K562 (cell line): ENCODE results near the gene EMD. TPM values are rescaled to one million over a fixed set of nuclear protein-coding genes. Genes with fewer than 3 reads are reported as not detected.

Experiments
- CBFA2T3 ChIP-seq: fragments of 450-650 bp; IDR thresholded peaks from 2 replicates; pipeline ENCODE4 v1.6.1; 2017
- CREB1 ChIP-seq, 2 experiments: sonication (generic) in 1 of 2; formaldehyde crosslinking in 1 of 2; IDR thresholded peaks; 2 replicates each; pipeline versions ENCODE4 v1.6.1 to v1.8.0; 2012 to 2022; ENCODE audit warnings: inconsistent platforms in 1 of 2, mild to moderate bottlenecking in 1 of 2, missing genetic modification reagents in 1 of 2, moderate library complexity in 1 of 2
- EGR1 ChIP-seq: fragments of 450-650 bp; conservative IDR thresholded peaks from 2 replicates; pipeline ENCODE4 v1.6.1; 2017; ENCODE audit warnings: mild to moderate bottlenecking
- ELF2 ChIP-seq: fragments of 250-450 bp; sonication (Bioruptor Pico); IDR thresholded peaks from 2 replicates; pipeline ENCODE4 v1.5.0; 2021; ENCODE audit warnings: mild to moderate bottlenecking
- MAZ ChIP-seq, 2 experiments: fragments of 450-650 bp in 1 of 2; sonication (generic) in 1 of 2; formaldehyde crosslinking; IDR thresholded peaks in 1 of 2; conservative IDR thresholded peaks in 1 of 2; 2 replicates each; pipeline versions ENCODE4 v1.4.0 to v1.5.0; 2020; ENCODE audit warnings: mild to moderate bottlenecking in 1 of 2, missing genetic modification reagents in 1 of 2
- MCM7 ChIP-seq, 2 experiments: fragments of 450-650 bp; IDR thresholded peaks; 2 replicates each; pipeline ENCODE4 v1.6.1; 2016 to 2018
- TARDBP ChIP-seq: fragments of 450-650 bp; IDR thresholded peaks from 2 replicates; pipeline ENCODE4 v1.6.1; 2016
- THRAP3 ChIP-seq: fragments of 450-650 bp; IDR thresholded peaks from 2 replicates; pipeline ENCODE4 v1.6.1; 2016; ENCODE audit warnings: mild to moderate bottlenecking, inconsistent platforms, borderline replicate concordance
- ZMIZ1 ChIP-seq, 2 experiments: fragments of 150-350 bp in 1 of 2; IDR thresholded peaks; 2 replicates each; pipeline ENCODE4 v1.6.1; 2012 to 2016; ENCODE audit warnings: low read depth in 2 of 2, low read length in 2 of 2, mild to moderate bottlenecking in 1 of 2, moderate library complexity in 1 of 2
- polyA plus RNA-seq, 8 experiments: library from polyadenylated mRNA; depleted of rRNA in 4 of 8; stranded (reverse) in 5 of 8; unstranded in 3 of 8; fragments of >200 nt; fragmentation: Nextera tagmentation in 2 of 8; fragmentation: Illumina TruSeq in 1 of 8; extraction: Ambion mirVana in 2 of 8; extraction: Trizol in 1 of 8; gene quantifications; 2 replicates each; pipeline versions ENCODE4 v1.2.1 to v1.2.3, GENCODE V29; 2011 to 2014; ENCODE audit warnings: inconsistent platforms in 1 of 8, missing spikeins in 1 of 8
- total RNA-seq, 7 experiments: library from RNA; depleted of rRNA in 6 of 7; stranded (reverse); fragments of >200 nt in 6 of 7; fragmentation: Illumina TruSeq in 2 of 7; extraction: Trizol in 2 of 7; gene quantifications; 2 replicates each; pipeline versions ENCODE4 v1.2.1 to v1.2.3, GENCODE V29; 2011 to 2021; ENCODE audit warnings: low replicate concordance in 1 of 7
- TF ChIP-seq, protein P1 (sequence below): fragments of 250-450 bp; sonication (Bioruptor Pico); IDR thresholded peaks from 2 replicates; pipeline ENCODE4 v1.5.0; 2021
- TF ChIP-seq, protein P2 (sequence below), 2 experiments: fragments of 450-650 bp; formaldehyde crosslinking in 1 of 2; IDR thresholded peaks; 2 replicates each; pipeline versions ENCODE4 v1.4.0 to v1.6.1; 2014 to 2020; ENCODE audit warnings: mild to moderate bottlenecking in 2 of 2, borderline replicate concordance in 1 of 2, low read depth in 1 of 2
- TF ChIP-seq, protein P3 (sequence below): sonication (generic); formaldehyde crosslinking; IDR thresholded peaks from 2 replicates; pipeline ENCODE4 v1.9.0; 2022; ENCODE audit warnings: mild to moderate bottlenecking, missing genetic modification reagents

The EMD gene
- total and polyA plus RNA-seq, 9 of the 15 experiments (the other 6 are each of a cell fraction or from before 2014, with no cell fraction given) = 2.3 to 206 (median 61.9) TPM

DNA sequence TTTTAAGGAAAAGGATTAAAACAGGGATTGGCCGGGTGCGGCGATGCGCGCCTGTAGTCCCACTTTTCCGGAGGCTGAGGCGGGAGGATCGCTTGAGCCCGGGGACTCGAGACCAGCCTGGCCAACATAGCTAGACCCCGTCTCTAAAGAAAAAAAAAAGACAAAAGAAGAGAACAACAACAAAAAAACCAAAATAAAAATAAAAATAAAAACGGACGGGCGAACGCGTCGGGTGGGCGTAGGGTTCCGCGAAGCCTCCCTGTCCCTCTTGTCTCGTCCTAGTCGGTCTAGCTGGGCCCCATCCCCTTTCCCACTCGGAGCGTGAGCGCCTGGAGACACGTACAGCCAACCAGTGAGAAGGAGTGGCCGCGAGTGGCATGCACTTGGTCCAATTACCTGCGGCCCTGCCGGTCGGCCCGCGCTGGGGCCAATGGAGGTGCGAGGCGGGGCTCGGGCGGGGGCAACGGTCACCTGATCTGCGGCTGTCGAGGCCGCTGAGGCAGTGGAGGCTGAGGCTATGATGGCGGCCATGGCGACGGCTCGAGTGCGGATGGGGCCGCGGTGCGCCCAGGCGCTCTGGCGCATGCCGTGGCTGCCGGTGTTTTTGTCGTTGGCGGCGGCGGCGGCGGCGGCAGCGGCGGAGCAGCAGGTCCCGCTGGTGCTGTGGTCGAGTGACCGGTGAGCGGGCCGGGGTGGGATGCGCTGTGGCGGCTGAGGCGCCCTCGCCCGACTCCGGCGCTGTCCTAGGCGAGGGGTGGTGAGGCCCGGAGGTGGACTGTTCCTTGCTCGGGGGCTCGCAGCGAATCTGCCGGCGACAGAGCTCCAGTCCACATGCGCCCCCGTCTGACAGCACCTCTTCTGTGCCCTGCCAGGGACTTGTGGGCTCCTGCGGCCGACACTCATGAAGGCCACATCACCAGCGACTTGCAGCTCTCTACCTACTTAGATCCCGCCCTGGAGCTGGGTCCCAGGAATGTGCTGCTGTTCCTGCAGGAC, 49.4 kb downstream of the EMD start, which contains the start of gene ATP6AP1 (continued):
- peak; percentile 39; the same call in 1 of the 2 replicates for TF ChIP-seq CREB1 (IDR thresholded peaks at IDR 0.05)
- TF ChIP-seq CREB1 (CRISPR knock-in tag; IDR thresholded peaks at IDR 0.05) = peak; percentile 74
- TF ChIP-seq THRAP3 = no peak
- TF ChIP-seq, protein P1, sequence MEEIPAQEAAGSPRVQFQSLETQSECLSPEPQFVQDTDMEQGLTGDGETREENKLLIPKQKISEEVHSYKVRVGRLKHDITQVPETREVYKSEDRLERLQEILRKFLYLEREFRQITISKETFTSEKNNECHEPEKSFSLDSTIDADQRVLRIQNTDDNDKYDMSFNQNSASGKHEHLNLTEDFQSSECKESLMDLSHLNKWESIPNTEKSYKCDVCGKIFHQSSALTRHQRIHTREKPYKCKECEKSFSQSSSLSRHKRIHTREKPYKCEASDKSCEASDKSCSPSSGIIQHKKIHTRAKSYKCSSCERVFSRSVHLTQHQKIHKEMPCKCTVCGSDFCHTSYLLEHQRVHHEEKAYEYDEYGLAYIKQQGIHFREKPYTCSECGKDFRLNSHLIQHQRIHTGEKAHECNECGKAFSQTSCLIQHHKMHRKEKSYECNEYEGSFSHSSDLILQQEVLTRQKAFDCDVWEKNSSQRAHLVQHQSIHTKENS (CRISPR knock-in tag) = no peak
- TF ChIP-seq CBFA2T3 = no peak
- no peak for TF ChIP-seq TARDBP
- TF ChIP-seq MCM7 (IDR thresholded peaks at IDR 0.05) = no peak
- peak; percentile 66 to 84 for TF ChIP-seq MAZ (CRISPR knock-in tag; conservative IDR thresholded peaks at IDR 0.05 in 1 of 2, IDR thresholded peaks at IDR 0.05 in 1 of 2)
- TF ChIP-seq, protein P2, sequence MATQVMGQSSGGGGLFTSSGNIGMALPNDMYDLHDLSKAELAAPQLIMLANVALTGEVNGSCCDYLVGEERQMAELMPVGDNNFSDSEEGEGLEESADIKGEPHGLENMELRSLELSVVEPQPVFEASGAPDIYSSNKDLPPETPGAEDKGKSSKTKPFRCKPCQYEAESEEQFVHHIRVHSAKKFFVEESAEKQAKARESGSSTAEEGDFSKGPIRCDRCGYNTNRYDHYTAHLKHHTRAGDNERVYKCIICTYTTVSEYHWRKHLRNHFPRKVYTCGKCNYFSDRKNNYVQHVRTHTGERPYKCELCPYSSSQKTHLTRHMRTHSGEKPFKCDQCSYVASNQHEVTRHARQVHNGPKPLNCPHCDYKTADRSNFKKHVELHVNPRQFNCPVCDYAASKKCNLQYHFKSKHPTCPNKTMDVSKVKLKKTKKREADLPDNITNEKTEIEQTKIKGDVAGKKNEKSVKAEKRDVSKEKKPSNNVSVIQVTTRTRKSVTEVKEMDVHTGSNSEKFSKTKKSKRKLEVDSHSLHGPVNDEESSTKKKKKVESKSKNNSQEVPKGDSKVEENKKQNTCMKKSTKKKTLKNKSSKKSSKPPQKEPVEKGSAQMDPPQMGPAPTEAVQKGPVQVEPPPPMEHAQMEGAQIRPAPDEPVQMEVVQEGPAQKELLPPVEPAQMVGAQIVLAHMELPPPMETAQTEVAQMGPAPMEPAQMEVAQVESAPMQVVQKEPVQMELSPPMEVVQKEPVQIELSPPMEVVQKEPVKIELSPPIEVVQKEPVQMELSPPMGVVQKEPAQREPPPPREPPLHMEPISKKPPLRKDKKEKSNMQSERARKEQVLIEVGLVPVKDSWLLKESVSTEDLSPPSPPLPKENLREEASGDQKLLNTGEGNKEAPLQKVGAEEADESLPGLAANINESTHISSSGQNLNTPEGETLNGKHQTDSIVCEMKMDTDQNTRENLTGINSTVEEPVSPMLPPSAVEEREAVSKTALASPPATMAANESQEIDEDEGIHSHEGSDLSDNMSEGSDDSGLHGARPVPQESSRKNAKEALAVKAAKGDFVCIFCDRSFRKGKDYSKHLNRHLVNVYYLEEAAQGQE (IDR thresholded peaks at IDR 0.05; ENCODE audit: borderline replicate concordance) = 0 out of 2 replicates have a peak, but pooled peaks have one; percentile 16
- TF ChIP-seq, protein P2 (CRISPR knock-in tag; IDR thresholded peaks at IDR 0.05; ENCODE audit: low read depth) = no peak
- TF ChIP-seq ELF2 (CRISPR knock-in tag) = no peak
- TF ChIP-seq ZMIZ1 (IDR thresholded peaks at IDR 0.05; ENCODE audit: low read depth in 2 of 2, low read length in 2 of 2) = no peak
- TF ChIP-seq, protein P3, sequence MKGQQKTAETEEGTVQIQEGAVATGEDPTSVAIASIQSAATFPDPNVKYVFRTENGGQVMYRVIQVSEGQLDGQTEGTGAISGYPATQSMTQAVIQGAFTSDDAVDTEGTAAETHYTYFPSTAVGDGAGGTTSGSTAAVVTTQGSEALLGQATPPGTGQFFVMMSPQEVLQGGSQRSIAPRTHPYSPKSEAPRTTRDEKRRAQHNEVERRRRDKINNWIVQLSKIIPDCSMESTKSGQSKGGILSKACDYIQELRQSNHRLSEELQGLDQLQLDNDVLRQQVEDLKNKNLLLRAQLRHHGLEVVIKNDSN (CRISPR knock-in tag) = peak; percentile 94
- TF ChIP-seq EGR1 = no peak
